ENCODE data around the gene LHX3. TPM values are rescaled to one million over a fixed set of nuclear protein-coding genes. Genes with fewer than 3 reads are reported as not detected.
"Not testable (repeated sequence)": the region's sequence is repeated elsewhere in the genome, so short reads cannot be mapped to it uniquely, and the experiment has no call there.

Gene LHX3
- total RNA-seq, 2 experiments from 2014 or later, result not detected

DNA sequence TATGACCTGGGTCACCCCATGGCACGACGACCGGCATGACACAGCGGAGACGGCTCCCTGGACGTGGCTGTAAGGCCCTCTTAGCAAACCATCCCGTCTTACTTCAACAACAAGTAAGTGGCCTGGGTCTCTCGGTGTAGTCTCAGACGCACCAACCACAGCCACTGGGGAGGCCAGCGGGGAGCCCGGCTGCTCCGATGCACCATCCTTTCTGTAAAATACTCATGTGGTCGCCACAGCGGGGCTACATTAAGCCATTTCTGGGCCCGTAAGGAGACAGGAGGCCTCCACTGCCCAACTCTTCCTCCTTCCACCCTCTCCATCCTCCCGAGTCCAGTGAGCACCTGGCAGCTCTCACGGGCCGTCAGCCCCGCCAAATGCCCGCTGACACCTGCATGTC lies 36.0 kb upstream of the LHX3 start:
- H3K4me3 Mint-ChIP-seq, result no peak overlapping the region
- CTCF ChIA-PET, result no interaction called here
- no peaks in the 10 kb centered on the region for H3K27me3 Mint-ChIP-seq
- DNase-seq (no peak), ATAC-seq (no peak)
- no peak overlapping the region for H3K27ac Mint-ChIP-seq
- H3K4me1 Mint-ChIP-seq, result peaks cover 26% of the 10 kb centered on the region
- intact Hi-C loops (cut with DNase I, micrococcal nuclease), result loop anchor here in 1 of 2 experiments (10.0 kb wide), 2 partner anchors 554 to 1214 kb away; partner anchors contain the start of genes CCDC183, NSMF and TMEM141
- peaks cover 16% of the 10 kb centered on the region for H3K36me3 Mint-ChIP-seq (ENCODE audit: low read depth)
- no peaks in the 10 kb centered on the region for H3K9me3 Mint-ChIP-seq (ENCODE audit: low read depth)
- POLR2A ChIA-PET, result no interaction called here

DNA sequence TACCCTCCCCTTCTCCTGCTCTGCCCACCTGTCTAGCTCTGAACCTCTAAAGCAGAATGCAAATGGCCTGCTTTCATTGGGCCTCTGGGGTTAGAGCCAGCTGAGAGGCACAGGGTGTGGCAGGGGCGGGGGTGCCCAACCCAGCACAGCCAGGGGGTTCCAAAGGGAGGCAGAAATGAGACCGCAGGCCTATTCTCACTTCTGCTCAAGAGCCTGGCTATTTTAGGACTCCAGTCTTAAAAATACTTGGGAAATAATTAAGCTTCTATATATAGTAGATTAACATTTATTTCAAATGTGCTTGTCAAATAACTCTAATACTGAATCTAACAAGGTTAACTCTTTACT lies 35.0 kb upstream of the LHX3 start:
- DNase-seq (no peak), ATAC-seq (no peak)
- ChIA-PET POLR2A (no interaction called here), CTCF (interaction anchor here (1.3 kb wide), 1 partner anchor 13 kb away, joined by 3 read pairs; no protein-coding TSS in a partner anchor)
- Mint-ChIP-seq H3K9me3 (ENCODE audit: low read depth) (no peaks in the 10 kb centered on the region), H3K4me3 (no peak overlapping the region), H3K4me1 (peaks cover 22% of the 10 kb centered on the region), H3K27me3 (no peaks in the 10 kb centered on the region), H3K36me3 (ENCODE audit: low read depth) (peaks cover 20% of the 10 kb centered on the region), H3K27ac (no peak overlapping the region)
- intact Hi-C loops (cut with DNase I, micrococcal nuclease), result loop anchor here in 1 of 2 experiments (10.0 kb wide), 2 partner anchors 555 to 1215 kb away; partner anchors contain the start of genes CCDC183, NSMF and TMEM141

DNA sequence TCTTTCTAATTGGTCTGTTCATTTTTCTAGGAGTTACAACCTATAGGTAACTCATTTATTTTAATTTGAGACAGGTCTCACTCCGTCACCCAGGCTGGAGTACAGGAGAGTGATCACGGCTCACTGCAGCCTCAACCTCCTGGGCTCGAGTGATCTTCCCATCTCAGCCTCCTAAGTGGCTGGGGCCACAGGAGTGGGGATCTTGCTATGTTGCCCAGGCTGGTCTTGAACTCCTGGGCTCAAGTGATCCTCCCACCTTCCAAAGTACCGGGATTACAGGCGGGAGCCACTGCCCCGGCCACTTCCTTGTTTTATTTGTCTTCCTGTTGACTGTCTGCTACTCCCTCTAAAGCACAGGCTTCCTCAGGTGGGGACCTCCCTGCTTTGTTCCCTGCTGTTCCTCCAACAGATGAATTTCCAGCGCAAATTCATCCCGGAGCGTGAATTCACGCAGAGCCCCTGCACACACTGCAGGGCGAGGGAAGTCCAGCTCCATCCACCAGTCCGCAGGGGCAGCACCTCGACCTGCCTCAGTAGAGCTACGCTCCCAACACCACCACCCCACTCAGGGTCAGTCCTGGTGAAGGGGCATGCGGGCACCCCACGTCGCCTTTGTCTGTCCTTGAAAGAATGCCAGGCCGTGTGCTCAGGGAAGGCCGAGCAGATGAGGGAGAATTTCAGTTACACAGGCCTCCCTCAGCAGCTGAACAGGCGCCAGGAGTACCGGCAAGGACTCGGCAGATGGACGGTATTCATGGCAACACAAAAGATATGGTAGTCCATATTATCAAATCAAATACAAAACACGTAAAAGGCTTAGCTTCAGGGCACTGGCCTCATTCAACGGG lies 34.4 kb upstream of the LHX3 start:
- ATAC-seq (no peak), DNase-seq (no peak)
- no peak overlapping the region for H3K27ac Mint-ChIP-seq
- H3K36me3 Mint-ChIP-seq (ENCODE audit: low read depth), result peaks cover 20% of the 10 kb centered on the region
- ChIA-PET CTCF (interaction anchor here (1.3 kb wide), 1 partner anchor 12 kb away, joined by 3 read pairs; no protein-coding TSS in a partner anchor), POLR2A (no interaction called here)
- H3K4me3 Mint-ChIP-seq, result no peak overlapping the region
- peaks cover 18% of the 10 kb centered on the region for H3K4me1 Mint-ChIP-seq
- no peaks in the 10 kb centered on the region for H3K27me3 Mint-ChIP-seq
- intact Hi-C loops (cut with DNase I, micrococcal nuclease), result no loop called here
- no peaks in the 10 kb centered on the region for H3K9me3 Mint-ChIP-seq (ENCODE audit: low read depth)

DNA sequence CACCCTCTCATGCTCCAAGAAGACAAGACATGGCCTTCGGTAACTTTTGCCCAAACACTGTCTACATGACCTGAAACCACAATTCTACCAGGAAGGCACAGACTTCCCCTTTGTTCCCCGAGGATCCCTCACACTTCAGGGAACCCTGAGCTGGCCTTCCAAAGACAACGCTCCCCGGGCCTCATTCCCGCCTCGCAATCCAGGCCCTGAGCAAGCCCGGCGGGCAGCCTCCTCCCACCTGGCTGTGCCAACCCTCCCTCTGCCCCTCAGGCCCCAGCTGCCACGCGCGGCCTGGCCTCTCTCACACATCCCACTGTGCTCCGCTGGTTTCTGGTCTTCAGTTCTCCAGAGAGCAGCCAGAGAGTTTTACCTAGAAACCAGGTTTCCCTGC lies 33.4 kb upstream of the LHX3 start:
- POLR2A ChIA-PET, result no interaction called here
- intact Hi-C loops (cut with DNase I, micrococcal nuclease), result no loop called here
- ATAC-seq, result no peak
- no peak for DNase-seq
- peaks cover 16% of the 10 kb centered on the region for H3K4me1 Mint-ChIP-seq
- no peaks in the 10 kb centered on the region for H3K27me3 Mint-ChIP-seq
- no peak overlapping the region for H3K27ac Mint-ChIP-seq
- no peaks in the 10 kb centered on the region for H3K9me3 Mint-ChIP-seq (ENCODE audit: low read depth)
- no peak overlapping the region for H3K4me3 Mint-ChIP-seq
- peaks cover 23% of the 10 kb centered on the region for H3K36me3 Mint-ChIP-seq (ENCODE audit: low read depth)
- CTCF ChIA-PET, result no interaction called here

DNA sequence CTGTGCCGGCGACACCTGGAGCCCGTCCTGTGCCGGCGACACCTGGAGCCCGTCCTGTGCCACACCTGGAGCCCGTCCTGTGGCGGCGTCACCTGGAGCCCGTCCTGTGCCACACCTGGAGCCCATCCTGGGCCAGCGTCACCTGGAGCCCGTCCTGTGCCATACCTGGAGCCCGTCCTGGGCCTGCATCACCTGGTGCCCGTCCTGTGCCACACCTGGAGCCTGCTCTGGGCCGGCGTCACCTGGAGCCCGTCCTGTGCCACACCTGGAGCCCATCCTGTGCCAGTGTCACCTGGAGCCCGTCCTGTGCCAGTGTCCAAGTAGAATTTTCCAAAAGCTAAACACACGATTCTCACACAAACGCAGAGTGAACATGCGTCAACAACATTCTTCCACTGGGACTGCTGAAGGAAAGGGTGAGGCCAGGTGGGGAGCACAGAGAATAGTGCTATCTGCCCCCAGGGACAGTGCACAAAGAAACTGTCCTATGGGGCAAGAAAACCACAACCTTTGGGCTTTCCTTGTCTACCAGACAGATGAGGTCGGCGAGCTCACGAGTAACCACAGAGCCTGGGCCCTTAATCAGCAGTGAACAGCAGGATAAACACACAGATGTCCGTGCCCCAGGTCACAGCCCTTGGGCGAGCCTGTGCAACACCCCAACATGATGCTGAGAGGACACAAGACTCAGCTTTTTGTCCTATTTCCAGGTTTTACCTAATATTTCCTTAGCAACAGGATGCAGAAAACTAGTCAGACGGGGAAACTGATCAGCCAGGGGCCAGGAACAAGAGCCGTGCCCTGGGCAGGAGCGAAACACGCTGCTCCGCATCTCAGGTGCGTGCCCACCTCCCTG lies 32.8 kb upstream of the LHX3 start:
- CTCF ChIA-PET, result no interaction called here
- DNase-seq, result no peak
- H3K9me3 Mint-ChIP-seq (ENCODE audit: low read depth), result no peaks in the 10 kb centered on the region

DNA sequence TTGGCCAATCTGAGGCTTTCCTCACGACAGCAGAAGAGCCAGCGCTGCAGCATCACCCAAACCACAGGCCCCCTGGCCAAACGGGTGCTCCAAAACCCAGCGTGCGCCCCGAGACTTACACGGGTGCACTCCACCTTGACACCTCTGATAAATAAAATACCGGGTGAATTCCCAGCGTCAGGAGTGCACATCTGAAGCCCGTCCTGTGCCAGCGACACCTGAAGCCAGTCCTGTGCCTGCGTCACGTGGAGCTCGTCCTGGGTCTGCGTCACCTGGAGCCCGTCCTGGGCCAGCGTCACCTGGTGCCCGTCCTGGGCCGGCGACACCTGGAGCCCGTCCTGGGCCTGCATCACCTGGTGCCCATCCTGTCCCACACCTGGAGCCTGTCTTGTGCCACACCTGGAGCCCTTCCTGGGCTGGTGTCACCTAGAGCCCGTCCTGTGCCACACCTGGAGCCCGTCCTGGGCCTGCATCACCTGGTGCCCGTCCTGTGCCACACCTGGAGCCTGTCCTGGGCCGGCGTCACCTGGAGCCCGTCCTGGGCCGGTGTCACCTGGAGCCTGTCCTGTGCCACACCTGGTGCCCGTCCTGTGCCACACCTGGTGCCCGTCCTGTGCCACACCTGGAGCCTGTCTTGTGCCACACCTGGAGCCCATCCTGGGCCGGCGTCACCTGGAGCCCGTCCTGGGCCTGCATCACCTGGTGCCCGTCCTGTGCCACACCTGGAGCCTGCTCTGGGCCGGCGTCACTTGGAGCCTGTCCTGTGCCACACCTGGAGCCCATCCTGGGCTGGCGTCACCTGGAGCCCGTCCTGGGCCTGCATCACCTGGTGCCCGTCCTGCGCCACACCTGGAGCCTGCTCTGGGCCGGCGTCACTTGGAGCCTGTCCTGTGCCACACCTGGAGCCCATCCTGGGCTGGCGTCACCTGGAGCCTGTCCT lies 31.8 kb upstream of the LHX3 start:
- DNase-seq; H3K27me3 Mint-ChIP-seq; H3K4me3 Mint-ChIP-seq; intact Hi-C loops (cut with DNase I, micrococcal nuclease); CTCF ChIA-PET; H3K9me3 Mint-ChIP-seq (ENCODE audit: low read depth); ATAC-seq; H3K27ac Mint-ChIP-seq; POLR2A ChIA-PET: not testable (repeated sequence)
- peaks cover 24% of the 10 kb centered on the region for H3K4me1 Mint-ChIP-seq
- H3K36me3 Mint-ChIP-seq (ENCODE audit: low read depth), result peaks cover 21% of the 10 kb centered on the region

More for the DNA sequence above, 32.8 kb upstream of the LHX3 start:
- POLR2A ChIA-PET, result interaction anchor here (0.7 kb wide), 1 partner anchor 11 kb away, joined by 3 read pairs; no protein-coding TSS in a partner anchor
- Mint-ChIP-seq H3K4me3 (no peak overlapping the region), H3K36me3 (ENCODE audit: low read depth) (peaks cover 20% of the 10 kb centered on the region), H3K27me3 (no peaks in the 10 kb centered on the region), H3K27ac (no peak overlapping the region), H3K4me1 (peaks cover 16% of the 10 kb centered on the region)
- ATAC-seq, result no peak
- intact Hi-C loops (cut with DNase I, micrococcal nuclease), result no loop called here

DNA sequence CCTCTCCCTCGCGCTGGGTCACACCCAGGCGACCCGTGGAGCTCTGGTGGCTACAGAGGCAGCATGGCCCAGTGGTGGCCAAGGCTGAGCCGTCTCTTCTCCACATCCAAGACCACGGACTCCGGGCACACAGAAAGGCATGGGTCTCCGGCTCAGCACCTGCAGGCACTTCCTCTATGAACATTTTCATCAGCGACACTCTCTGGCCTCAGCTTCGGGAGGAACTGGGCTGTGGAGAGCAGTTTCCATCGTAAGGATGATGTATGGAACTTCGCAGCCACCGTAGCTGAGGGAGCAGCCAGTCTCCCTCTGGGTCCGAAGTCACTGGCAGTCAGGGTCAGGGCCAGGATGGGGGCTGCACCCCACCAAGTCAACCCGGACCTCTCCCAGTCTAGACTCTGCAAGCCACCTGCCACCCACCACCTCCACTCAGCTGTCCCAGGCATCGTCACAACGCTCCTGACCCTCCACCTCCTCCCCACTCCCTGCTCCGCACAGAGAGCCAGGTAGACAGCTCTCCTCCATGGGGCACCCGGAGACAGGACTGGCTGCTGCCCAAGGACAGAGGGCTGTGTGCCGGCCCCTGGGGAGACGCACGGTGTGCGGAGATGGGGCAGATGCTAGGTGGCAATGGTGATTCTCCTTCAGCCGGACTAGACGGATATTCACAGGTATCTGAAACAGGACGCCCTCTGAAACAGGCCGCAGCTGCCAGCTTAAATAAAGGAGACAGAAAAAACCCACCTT lies 31.0 kb upstream of the LHX3 start:
- Mint-ChIP-seq H3K27ac (no peak overlapping the region), H3K4me1 (peaks cover 30% of the 10 kb centered on the region), H3K27me3 (no peaks in the 10 kb centered on the region), H3K36me3 (ENCODE audit: low read depth) (peaks cover 23% of the 10 kb centered on the region), H3K9me3 (ENCODE audit: low read depth) (no peaks in the 10 kb centered on the region), H3K4me3 (no peak overlapping the region)
- CTCF ChIA-PET, result no interaction called here
- intact Hi-C loops (cut with DNase I, micrococcal nuclease), result no loop called here
- ATAC-seq (no peak), DNase-seq (no peak)
- POLR2A ChIA-PET, result no interaction called here

DNA sequence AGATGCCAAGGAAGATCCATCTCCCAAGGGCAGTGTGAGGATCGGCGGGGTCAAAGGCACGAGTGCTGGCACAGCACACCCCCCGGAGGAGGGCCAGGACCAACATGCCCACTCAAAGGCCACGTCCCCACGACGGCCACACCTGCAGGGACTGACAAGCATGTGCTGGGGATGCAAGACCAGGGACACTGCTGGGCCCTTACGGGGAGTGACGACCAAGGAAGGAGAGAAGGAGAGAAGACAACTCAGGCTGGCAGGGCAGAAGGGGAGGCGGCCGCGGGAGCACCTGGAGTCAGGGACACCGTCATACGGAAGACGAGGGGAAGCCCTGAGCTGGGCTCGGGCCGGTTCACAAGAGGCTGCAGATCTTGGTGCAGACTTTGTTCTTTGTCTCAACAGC lies 30.2 kb upstream of the LHX3 start:
- DNase-seq, result no peak
- ATAC-seq, result no peak
- peaks cover 32% of the 10 kb centered on the region for H3K4me1 Mint-ChIP-seq
- no peaks in the 10 kb centered on the region for H3K9me3 Mint-ChIP-seq (ENCODE audit: low read depth)
- H3K27ac Mint-ChIP-seq, result no peak overlapping the region
- intact Hi-C loops (cut with DNase I, micrococcal nuclease), result no loop called here
- ChIA-PET POLR2A (no interaction called here), CTCF (no interaction called here)
- H3K4me3 Mint-ChIP-seq, result no peak overlapping the region
- peaks cover 28% of the 10 kb centered on the region for H3K36me3 Mint-ChIP-seq (ENCODE audit: low read depth)
- no peaks in the 10 kb centered on the region for H3K27me3 Mint-ChIP-seq

DNA sequence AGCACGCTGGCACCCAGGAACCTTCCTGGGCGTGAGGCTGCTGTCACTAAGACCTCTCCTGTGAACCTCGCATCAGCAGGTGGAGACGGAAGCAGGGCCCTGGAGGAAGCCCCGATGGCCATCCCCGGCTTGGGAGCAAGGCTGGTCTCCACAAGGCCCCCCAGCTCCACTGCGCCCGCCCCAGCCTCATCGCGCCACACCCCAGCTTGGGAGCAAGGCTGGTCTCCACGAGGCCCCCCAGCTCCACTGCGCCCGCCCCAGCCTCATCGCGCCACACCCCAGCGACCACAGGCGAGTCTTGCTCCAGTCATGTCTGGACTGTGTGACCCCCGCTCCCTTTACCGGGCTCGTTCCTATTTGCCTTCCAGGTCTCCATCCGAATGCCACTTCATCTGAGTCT lies 29.7 kb upstream of the LHX3 start:
- H3K27ac Mint-ChIP-seq, result no peak overlapping the region
- no peaks in the 10 kb centered on the region for H3K9me3 Mint-ChIP-seq (ENCODE audit: low read depth)
- intact Hi-C loops (cut with DNase I, micrococcal nuclease), result no loop called here
- H3K36me3 Mint-ChIP-seq (ENCODE audit: low read depth), result peaks cover 28% of the 10 kb centered on the region
- ChIA-PET CTCF (no interaction called here), POLR2A (no interaction called here)
- no peaks in the 10 kb centered on the region for H3K27me3 Mint-ChIP-seq
- no peak overlapping the region for H3K4me3 Mint-ChIP-seq
- ATAC-seq (no peak), DNase-seq (no peak)
- H3K4me1 Mint-ChIP-seq, result peaks cover 32% of the 10 kb centered on the region

DNA sequence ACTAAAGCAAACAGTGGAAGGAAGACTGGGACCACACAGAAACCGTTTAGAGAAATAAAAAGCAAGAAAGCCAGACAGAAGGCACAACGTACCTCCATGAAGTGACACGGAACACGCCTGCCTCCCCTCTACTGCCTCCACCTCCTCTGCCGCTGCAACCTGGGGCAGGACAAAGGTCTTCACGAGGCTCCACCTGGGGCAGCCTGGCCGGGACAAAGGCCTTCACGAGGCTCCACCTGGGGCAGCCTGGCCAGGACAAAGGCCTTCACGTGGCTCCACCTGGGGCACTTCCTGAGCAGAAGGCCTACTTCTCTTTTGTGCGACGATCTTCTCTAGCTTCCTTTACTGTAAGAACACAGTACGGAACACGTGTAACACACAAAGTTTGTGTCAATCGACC lies 28.9 kb upstream of the LHX3 start:
- no peak overlapping the region for H3K4me3 Mint-ChIP-seq
- POLR2A ChIA-PET, result no interaction called here
- H3K27ac Mint-ChIP-seq, result peak overlapping the region; percentile 52

More for the DNA sequence above, 28.9 kb upstream of the LHX3 start:
- intact Hi-C loops (cut with DNase I, micrococcal nuclease), result no loop called here
- peaks cover 28% of the 10 kb centered on the region for H3K36me3 Mint-ChIP-seq (ENCODE audit: low read depth)
- CTCF ChIA-PET, result interaction anchor here (0.6 kb wide), 1 partner anchor 224 kb away, joined by 3 read pairs; no protein-coding TSS in a partner anchor
- no peak for ATAC-seq
- no peaks in the 10 kb centered on the region for H3K9me3 Mint-ChIP-seq (ENCODE audit: low read depth)
- DNase-seq, result no peak
- H3K27me3 Mint-ChIP-seq, result no peaks in the 10 kb centered on the region
- H3K4me1 Mint-ChIP-seq, result peaks cover 32% of the 10 kb centered on the region

Measured in activated CD4-positive, alpha-beta T cell treated with anti-CD3 and anti-CD28 coated beads for 36 hours (primary cell).